ENCODE measurements around the gene ACSM3. TPM values are rescaled to one million over a fixed set of nuclear protein-coding genes. Genes with fewer than 3 reads are reported as not detected.
A peak's percentile ranks its signal among the peaks of the same experiment; 100 is the strongest.

Gene ACSM3
- total RNA-seq, 1 donor from 2014 or later, result 0.94 TPM

DNA sequence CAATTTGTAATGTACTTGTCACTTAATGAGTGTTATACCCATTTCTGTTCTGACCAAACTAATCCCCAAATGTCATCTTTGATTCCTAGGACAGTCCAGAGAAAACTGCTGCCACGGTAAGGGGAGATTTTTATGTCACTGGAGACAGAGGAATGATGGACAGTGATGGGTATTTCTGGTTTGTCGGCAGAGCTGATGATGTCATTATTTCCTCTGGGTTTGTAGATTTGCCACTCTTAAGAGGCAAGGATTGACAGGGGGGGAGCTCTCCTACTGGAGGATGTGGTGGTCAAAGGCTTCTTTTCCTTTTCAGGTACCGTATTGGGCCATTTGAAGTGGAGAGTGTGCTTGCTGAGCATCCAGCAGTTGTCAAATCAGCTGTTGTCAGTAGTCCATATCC, 34.7 kb upstream of the ACSM3 start:
- Mint-ChIP-seq H3K4me3 (ENCODE audit: unreplicated experiment) (no peak overlapping the region), H3K36me3 (ENCODE audit: unreplicated experiment) (peaks cover 2% of the 10 kb centered on the region), H3K9me3 (ENCODE audit: unreplicated experiment) (no peaks in the 10 kb centered on the region), H3K4me1 (ENCODE audit: unreplicated experiment) (no peaks in the 10 kb centered on the region), H3K27me3 (ENCODE audit: unreplicated experiment) (peaks cover 4% of the 10 kb centered on the region), H3K27ac (ENCODE audit: unreplicated experiment) (no peak overlapping the region)
- TF ChIP-seq, protein P1, sequence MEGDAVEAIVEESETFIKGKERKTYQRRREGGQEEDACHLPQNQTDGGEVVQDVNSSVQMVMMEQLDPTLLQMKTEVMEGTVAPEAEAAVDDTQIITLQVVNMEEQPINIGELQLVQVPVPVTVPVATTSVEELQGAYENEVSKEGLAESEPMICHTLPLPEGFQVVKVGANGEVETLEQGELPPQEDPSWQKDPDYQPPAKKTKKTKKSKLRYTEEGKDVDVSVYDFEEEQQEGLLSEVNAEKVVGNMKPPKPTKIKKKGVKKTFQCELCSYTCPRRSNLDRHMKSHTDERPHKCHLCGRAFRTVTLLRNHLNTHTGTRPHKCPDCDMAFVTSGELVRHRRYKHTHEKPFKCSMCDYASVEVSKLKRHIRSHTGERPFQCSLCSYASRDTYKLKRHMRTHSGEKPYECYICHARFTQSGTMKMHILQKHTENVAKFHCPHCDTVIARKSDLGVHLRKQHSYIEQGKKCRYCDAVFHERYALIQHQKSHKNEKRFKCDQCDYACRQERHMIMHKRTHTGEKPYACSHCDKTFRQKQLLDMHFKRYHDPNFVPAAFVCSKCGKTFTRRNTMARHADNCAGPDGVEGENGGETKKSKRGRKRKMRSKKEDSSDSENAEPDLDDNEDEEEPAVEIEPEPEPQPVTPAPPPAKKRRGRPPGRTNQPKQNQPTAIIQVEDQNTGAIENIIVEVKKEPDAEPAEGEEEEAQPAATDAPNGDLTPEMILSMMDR (IDR thresholded peaks at IDR 0.05), result no peak
- no peak for DNase-seq (ENCODE audit: extremely low spot score, unreplicated experiment)

DNA sequence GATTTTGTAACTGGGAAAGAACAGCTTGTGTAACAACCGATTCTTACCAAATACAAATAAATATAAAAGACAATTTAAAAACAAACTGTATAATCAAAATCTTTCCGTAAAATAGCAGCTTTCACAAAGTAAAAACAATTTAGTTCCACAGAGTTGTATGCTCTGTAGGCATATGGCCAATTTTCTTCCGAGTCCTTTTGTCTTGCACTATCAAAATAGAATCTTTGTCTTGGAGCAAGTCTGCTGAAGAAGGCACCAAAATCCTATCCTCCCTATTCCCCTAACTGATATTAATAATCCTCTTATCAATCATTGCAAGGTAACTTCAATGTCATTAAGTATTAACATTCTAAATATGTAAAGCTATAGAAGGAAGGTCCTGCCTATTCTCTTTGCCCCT, 29.8 kb upstream of the ACSM3 start:
- no peak for DNase-seq (ENCODE audit: extremely low spot score, unreplicated experiment)
- H3K27me3 Mint-ChIP-seq (ENCODE audit: unreplicated experiment), result no peaks in the 10 kb centered on the region
- H3K9me3 Mint-ChIP-seq (ENCODE audit: unreplicated experiment), result no peaks in the 10 kb centered on the region
- H3K27ac Mint-ChIP-seq (ENCODE audit: unreplicated experiment), result no peak overlapping the region
- H3K36me3 Mint-ChIP-seq (ENCODE audit: unreplicated experiment), result peaks cover 32% of the 10 kb centered on the region
- TF ChIP-seq, protein P1 (IDR thresholded peaks at IDR 0.05), result no peak
- H3K4me1 Mint-ChIP-seq (ENCODE audit: unreplicated experiment), result peaks cover 2% of the 10 kb centered on the region
- H3K4me3 Mint-ChIP-seq (ENCODE audit: unreplicated experiment), result no peak overlapping the region

DNA sequence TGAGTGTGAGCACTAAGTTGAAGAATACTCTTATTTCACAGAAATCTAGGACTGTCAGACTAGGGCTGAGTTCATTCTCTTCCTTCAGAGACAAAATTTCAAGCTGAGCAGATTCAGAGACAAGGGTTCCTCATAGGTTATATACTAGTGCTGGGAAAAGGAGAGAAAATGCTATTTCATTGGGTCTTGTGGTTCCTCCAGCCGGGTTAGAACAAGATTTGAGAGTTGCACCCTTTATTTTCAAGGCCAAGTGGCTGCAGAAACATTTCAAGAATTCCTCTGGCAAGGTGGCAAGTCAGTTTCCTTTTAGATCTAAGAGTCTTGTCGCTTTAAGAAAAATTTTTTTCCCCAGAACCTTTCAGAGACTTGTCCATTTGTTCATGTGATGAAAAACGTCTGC, 29.0 kb upstream of the ACSM3 start:
- Mint-ChIP-seq H3K4me1 (ENCODE audit: unreplicated experiment) (peaks cover 4% of the 10 kb centered on the region), H3K27ac (ENCODE audit: unreplicated experiment) (no peak overlapping the region), H3K9me3 (ENCODE audit: unreplicated experiment) (no peaks in the 10 kb centered on the region), H3K27me3 (ENCODE audit: unreplicated experiment) (no peaks in the 10 kb centered on the region), H3K36me3 (ENCODE audit: unreplicated experiment) (peaks cover 32% of the 10 kb centered on the region), H3K4me3 (ENCODE audit: unreplicated experiment) (no peak overlapping the region)
- no peak for DNase-seq (ENCODE audit: extremely low spot score, unreplicated experiment)
- TF ChIP-seq, protein P1 (IDR thresholded peaks at IDR 0.05), result no peak

DNA sequence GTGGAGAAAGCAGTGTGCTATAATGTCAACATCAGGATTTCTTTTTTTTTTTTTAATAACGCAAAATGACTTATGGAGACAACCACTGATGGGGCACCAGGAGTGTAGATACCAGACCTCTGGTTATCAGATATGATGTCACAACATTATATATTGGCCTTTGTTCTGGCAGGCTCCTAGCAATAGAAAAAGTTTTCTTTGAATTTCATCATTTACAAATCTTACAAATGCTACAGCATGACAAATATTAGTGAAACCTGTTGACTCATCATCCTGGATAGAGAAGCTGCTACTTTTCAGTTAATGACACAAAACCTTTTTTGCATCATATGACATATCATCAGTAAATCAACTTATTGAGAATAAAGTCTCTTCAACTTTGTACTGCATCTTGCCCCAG, 28.3 kb upstream of the ACSM3 start:
- Mint-ChIP-seq H3K27me3 (ENCODE audit: unreplicated experiment) (no peaks in the 10 kb centered on the region), H3K4me1 (ENCODE audit: unreplicated experiment) (peaks cover 12% of the 10 kb centered on the region), H3K4me3 (ENCODE audit: unreplicated experiment) (no peak overlapping the region), H3K9me3 (ENCODE audit: unreplicated experiment) (no peaks in the 10 kb centered on the region), H3K36me3 (ENCODE audit: unreplicated experiment) (peaks cover 32% of the 10 kb centered on the region), H3K27ac (ENCODE audit: unreplicated experiment) (no peak overlapping the region)
- TF ChIP-seq, protein P1 (IDR thresholded peaks at IDR 0.05), result no peak
- DNase-seq (ENCODE audit: extremely low spot score, unreplicated experiment), result no peak

DNA sequence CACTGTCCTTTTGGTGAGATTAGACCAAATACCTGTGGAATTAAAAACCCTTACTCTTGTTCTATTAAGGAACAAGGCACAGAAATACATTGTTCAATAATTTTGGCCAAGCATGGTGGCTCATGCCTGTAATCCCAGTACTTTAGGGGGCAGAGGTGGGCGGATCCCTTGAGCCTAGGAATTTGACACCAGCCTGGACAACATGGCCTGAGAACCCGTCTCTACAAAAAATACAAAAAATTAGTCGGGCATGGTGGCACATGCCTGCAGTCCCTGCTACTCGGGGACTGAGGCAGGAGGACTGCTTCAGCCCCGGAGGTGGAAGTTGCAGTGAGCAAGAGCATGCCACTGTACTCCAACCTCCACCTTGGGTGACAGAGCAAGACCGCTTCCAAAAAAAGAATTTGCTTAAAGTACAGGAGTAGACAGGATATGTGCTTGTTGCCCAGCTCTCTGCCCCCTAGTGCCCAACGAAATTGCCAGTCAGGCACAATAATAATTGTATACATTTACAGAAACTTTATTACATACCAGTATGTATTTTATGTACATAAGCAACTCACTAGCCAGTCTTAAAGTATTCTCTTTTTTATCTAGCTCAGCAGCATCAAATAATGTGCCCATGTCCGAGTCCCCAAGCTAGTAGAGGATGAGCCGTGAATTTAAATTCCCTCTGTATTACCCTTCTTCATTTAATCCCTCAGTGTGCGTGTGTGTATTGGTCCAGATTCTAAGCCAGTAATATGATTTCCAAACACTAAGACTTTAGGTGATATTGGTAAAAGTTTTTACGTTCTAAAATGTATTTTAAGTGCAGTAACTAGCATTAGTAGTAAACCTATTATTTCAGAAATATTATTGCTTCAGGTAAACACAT, 23.6 kb upstream of the ACSM3 start:
- H3K9me3 Mint-ChIP-seq (ENCODE audit: unreplicated experiment), result no peaks in the 10 kb centered on the region
- peak overlapping the region; percentile 90 for H3K27ac Mint-ChIP-seq (ENCODE audit: unreplicated experiment)
- TF ChIP-seq, protein P1 (IDR thresholded peaks at IDR 0.05), result peak; percentile 54
- no peaks in the 10 kb centered on the region for H3K27me3 Mint-ChIP-seq (ENCODE audit: unreplicated experiment)
- no peak for DNase-seq (ENCODE audit: extremely low spot score, unreplicated experiment)
- peak overlapping the region; percentile 98 for H3K4me3 Mint-ChIP-seq (ENCODE audit: unreplicated experiment)
- peaks cover 14% of the 10 kb centered on the region for H3K4me1 Mint-ChIP-seq (ENCODE audit: unreplicated experiment)
- H3K36me3 Mint-ChIP-seq (ENCODE audit: unreplicated experiment), result peaks cover 19% of the 10 kb centered on the region

All from osteocyte (in vitro differentiated cells).